ENCODE results near the gene NFIA.
A peak's percentile ranks its signal among the peaks of the same experiment; 100 is the strongest.

Gene NFIA

GRCh38 chr1:61160526-61160925 lies 78.2 kb downstream of the NFIA start:
- DNase-seq, result no peak

GRCh38 chr1:61162520-61163258 lies 80.3 kb downstream of the NFIA start:
- DNase-seq, result no peak

DNA sequence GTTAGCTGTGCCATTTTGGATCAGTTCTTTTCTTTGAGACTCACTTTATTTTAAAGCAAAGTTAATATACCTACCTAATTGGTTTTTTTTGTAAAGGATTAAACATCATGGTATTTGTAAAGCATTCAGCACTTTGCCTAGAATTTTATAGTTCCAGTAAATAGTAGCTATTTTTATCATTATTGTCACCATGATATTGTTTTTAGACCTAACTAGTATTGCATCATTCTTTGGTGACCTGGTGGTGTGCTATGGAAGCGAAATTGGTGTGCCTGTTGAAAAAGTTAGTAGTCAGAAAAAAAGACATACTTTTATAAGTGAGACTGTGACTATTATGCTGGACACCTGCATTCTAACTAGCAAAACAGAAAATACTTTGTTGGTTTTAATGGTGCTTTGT lies 81.0 kb downstream of the NFIA start:
- DNase-seq, result no peak

GRCh38 chr1:61165402-61165801 lies 83.0 kb downstream of the NFIA start:
- DNase-seq, result no peak

DNA sequence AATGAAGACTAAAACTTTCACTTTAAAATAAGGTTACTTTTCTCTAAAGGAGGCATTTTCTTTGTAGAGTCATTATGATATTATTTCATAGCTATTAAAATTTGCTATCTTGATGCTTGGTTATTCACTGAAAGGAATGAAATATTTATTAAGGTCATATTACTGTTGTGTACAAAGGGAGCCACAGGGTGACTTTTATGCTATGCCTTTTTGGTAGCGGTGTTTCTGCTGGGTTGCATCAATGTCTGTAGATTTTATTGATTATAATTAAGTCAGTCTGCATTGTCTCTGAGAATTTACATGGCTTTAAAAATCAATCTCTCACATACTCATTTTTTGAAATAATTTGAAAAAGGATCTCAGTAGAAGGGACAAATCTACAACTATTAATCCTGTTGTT lies 84.9 kb downstream of the NFIA start:
- no peak for DNase-seq

- no peak for DNase-seq
Measured at GRCh38 chr1:61169045-61169444, 86.7 kb downstream of the NFIA start.

- no peak for DNase-seq
Measured at GRCh38 chr1:61169634-61170033, 87.3 kb downstream of the NFIA start.

DNA sequence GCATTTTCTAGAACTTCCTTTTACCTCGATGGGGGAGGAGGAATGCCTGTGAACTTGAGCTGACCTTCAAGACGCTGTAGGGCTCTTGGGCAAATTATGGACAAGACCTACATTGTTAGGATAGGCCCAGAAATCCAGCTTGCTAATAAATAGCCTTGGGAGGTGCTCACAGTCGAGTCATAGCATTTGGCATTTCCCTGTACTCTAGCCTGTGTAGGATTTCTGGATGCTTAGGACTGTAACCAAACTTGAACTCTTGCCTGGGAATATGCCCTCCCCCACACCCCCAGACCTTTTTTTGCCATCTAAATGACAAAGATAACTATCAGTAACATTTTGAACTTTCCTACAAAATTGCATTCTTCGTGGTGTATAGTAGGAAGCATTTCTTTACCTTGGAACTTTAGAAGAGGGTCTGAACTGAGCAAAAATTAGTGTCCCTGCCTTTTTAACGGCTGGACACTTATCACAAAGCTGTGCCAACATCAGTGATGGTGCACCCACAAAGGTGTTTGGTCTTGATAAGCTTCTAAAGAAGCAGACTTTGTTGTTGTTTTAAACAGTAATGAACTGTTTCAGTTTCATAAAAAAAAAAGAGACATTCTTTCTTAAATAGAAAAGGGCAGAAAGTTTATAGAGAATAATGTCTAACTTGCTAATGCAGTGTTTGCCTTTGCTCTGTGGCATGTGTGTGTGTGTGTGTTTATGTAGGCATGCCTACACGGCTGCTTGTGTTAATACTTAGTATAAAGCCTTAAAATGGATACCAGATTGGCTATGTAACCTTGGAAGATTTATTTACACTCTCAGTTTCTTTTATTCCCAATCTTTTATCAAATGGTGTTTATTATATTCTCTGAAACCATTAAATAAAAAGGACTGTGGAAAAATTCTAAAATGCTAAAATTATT lies 88.2 kb downstream of the NFIA start:
- DNase-seq, result no peak

- no peak for DNase-seq
Measured at GRCh38 chr1:61171346-61171745, 89.0 kb downstream of the NFIA start.

DNA sequence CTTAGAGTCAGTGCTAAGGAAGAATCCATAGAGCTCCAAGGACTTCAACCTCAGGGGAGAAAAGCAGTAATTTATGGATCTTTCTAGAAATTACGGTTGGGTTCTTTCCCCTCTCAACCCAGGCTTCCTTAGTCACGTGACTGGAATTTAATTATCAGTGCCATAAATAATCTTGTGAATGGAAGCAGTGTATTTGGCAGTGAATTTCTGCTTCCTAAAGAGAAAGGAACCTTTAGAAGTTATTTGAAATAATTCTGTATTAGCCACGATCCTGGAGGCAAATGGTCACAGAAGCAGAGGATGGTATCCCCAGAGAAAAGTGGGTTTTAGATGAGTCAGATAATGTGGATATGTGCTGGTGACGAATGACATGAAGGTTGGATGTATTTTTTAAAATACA lies 89.6 kb downstream of the NFIA start:
- no peak for DNase-seq

- no peak for DNase-seq
Measured at GRCh38 chr1:61173118-61173517, 90.8 kb downstream of the NFIA start.

- peak; percentile 54 for DNase-seq
Measured at GRCh38 chr1:61174060-61174795, 91.9 kb downstream of the NFIA start.

- DNase-seq, result no peak
Measured at GRCh38 chr1:61175976-61176375, 93.6 kb downstream of the NFIA start.

GRCh38 chr1:61181067-61182038 lies 99.0 kb downstream of the NFIA start:
- DNase-seq, result peak; percentile 69

DNA sequence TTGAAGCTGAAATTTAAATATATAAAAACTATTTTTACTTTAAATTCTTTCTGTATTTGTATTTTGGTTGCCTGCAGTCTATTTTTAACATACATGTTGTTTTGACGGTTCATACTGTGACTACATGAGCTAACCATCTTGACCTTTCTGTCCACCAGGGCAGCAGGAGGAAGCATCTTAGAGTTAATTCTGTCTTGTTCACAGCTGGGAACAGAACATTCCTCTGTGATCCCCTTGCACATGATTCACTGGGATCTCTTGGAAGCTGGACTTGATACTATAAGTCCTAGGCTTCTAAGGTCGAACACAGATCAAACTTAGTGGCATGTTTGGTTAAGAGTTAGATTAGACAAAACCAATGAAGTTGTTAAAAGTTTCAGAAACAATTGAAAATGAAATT lies 99.7 kb downstream of the NFIA start:
- DNase-seq, result no peak

- DNase-seq, result no peak
Measured at GRCh38 chr1:61182480-61182879, 100.1 kb downstream of the NFIA start.

DNA sequence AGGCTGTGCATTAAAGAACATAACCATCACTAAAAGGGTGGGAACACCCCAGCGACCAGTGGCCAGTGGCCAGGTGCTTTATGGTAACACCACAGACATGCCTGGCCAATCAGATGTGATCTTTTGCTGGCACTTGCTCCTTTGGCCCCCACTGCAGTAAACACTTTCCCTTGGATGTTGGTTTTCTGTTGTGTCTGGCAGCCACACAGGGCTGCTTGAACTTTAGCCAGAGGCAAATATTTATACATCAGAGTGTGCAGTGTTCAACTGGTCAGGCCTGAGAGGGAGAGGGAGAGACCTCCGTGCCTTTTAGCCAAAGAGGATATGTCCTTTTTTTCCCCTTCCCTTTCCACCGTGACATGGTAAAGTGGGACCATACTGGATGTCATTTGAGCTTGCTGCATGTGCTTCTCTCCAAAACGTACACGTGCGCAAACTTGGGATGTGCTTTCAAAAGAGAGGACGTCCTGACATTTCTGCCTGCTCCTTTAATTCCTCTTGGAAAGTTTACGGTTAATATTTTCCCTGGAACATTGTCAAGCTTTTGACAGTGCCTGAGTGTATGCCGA lies 101.2 kb downstream of the NFIA start:
- DNase-seq, result no peak

DNA sequence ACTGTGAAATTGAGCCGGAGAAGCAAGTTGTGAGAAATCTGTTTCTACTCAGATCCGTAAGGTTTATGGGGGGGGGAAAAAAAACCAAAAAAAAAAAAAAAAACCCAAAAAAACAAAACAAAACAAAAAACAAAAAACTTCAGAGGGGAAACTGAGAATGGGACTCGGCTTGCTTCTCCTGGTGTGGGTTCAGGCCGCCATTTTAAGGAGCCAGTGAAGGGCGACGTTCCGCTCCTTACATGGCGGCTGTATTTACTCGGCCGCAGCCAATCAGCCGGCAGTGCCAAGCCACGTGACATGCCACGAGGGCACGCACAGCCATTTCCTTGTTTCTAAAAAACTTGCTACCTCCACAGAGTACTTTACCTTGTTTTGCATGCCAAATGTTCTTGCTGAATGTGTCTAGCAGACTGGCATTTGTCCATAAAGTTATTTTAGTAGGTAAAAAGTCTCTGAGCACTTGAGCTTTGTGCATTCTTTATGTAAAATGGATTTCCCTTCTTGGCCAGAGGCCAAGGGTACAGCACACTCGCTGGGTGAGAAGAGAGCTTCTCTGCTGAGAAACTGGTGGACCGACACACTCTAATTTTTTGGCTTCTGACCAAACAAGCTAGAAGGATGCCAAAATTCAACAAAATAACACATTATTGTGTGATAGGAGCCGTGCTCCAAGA lies 101.8 kb downstream of the NFIA start:
- DNase-seq, result peak; percentile 78

- no peak for DNase-seq
Measured at GRCh38 chr1:61184714-61185106, 102.3 kb downstream of the NFIA start.

DNA sequence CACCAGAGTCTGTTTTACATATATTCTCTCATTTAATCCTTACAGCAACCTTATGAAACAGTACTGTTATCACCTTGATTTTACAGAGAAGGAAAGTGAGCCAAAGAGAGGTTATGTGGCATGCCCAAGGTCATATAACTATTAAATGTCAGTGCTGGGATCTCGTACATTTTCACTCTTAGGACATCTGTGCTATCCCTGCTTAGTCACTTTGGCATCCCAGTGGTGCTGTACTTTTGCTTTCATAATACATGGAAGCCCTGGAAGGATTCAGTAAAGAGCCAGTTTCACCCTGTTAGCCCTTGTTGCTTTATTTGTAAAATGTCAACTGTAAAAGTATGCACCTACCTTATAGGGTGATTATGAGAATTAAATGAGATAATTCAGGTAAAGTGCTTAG lies 104.4 kb downstream of the NFIA start:
- DNase-seq, result peak; percentile 59

DNA sequence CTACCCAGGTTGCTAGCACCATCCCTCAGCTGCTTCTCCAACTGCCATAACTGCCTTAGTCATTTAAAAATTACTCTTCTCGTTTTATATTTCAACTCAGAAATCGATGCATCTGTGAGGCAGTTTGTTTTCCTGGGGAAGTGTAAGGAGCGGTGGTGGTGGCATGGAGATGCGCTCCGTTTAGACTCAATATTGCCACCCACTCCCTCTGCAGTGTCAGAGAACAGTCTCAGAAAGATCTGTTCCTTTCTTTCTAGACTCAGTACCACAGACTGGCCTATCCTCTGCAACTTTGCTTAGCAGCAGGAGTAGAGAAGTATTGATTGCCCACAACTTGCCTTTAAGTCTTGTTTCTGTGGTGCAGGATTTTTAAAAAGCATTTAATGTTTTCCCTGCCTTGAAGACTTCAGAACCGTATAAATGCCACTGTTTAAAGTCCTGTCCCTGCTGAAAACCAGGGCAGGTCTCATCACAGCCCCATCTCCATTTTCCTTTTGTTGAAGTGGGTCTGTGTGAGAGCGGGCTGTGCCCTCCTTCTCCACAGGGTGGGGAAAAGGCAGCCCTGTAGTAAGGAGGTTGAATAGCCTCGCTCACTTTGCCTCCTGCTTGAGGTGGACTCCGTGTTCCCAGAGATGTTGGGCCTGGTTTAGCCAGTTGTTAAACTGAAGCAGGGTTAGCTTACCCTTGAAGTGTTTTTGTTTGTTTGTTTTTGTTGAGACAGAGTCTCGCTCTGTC lies 105.2 kb downstream of the NFIA start:
- DNase-seq, result no peak

All from NCI-H2171 treated with DMSO at 0.1 percent for 48 hours (cell line).